Transverse colon (tissue), 4 donors: Measurements from ENCODE around the gene PRKCE. TPM values are rescaled to one million over a fixed set of nuclear protein-coding genes. Genes with fewer than 3 reads are reported as not detected.

Experiments used
- DNase-seq: peaks from one replicate; pipeline ENCODE4 v3.0.0-alpha.2; 2019
- H3K27ac ChIP-seq, 4 donors: fragments of 200-600 bp; sonication (generic); 2 replicates each; pipeline ENCODE4 v1.5.1; 2016 to 2018; ENCODE audit warnings: inconsistent platforms in 4 of 4
- H3K27me3 ChIP-seq: fragments of 200-600 bp; sonication (generic); 2 replicates; pipeline ENCODE4 v1.5.1; 2017; ENCODE audit warnings: inconsistent platforms
- H3K36me3 ChIP-seq, 4 donors: fragments of 200-600 bp; sonication (generic); 2 replicates each; pipeline ENCODE4 v1.5.1; 2017 to 2019; ENCODE audit warnings: inconsistent platforms in 4 of 4
- H3K4me1 ChIP-seq, 4 donors: fragments of 200-600 bp; sonication (generic); 2 replicates each; pipeline ENCODE4 v1.5.1; 2017 to 2020; ENCODE audit warnings: inconsistent platforms in 4 of 4
- H3K4me3 ChIP-seq, 4 donors: fragments of 200-600 bp; sonication (generic); 1 replicate in 1 of 4; 2 replicates in 3 of 4; pipeline versions ENCODE4 v1.5.1 to v1.6.1; 2017 to 2019; ENCODE audit warnings: inconsistent platforms in 4 of 4
- H3K9me3 ChIP-seq, 2 donors: fragments of 200-600 bp; sonication (generic); 2 replicates each; pipeline ENCODE4 v1.5.1; 2017 to 2019; ENCODE audit warnings: inconsistent platforms in 2 of 2
- EP300 ChIP-seq: sonication (generic); formaldehyde crosslinking; IDR thresholded peaks from one replicate; pipeline ENCODE4 v1.6.1; 2017; ENCODE audit warnings: antibody characterized with exemption, low read depth
- POLR2A ChIP-seq: fragments of 450-650 bp; IDR thresholded peaks from one replicate; pipeline ENCODE4 v1.6.1; 2016; ENCODE audit warnings: antibody characterized with exemption, mild to moderate bottlenecking, moderate library complexity
- POLR2AphosphoS5 ChIP-seq, 3 donors: sonication (generic); formaldehyde crosslinking; IDR thresholded peaks; one replicate each; pipeline ENCODE4 v1.6.1; 2016; ENCODE audit warnings: antibody characterized with exemption in 3 of 3
- WGBS, 2 donors: methylation state at CpG; one replicate each; pipeline ENCODE4 v1.1.5; 2018; ENCODE audit warnings: low coverage in 1 of 2; 5-methylcytosine and 5-hydroxymethylcytosine counted together
- in situ Hi-C, 4 donors: fragments of 200-750 bp; cut with MboI; loops; one replicate each; pipeline versions ENCODE4 v1.15.0 to v1.15.1; 2017; ENCODE audit warnings: low sequenced_read_pairs in 3 of 4, low pct_ligation_motif_present in 1 of 4, low pct_unique_long_range_greater_than_20kb in 1 of 4
- intact Hi-C: fragments of 100-400 bp; cut with DNase I; formaldehyde crosslinking; loops from one replicate; pipeline ENCODE4 v1.15.1; 2023; ENCODE audit warnings: low total_unique reads
- total RNA-seq, 4 donors: library from RNA; depleted of rRNA; stranded (reverse); fragments of >200 nt; gene quantifications; one replicate each; pipeline ENCODE4 v1.1.0, GENCODE V29; 2016
- TF ChIP-seq, protein P1 (sequence below), 5 experiments: fragments of 200-600 bp in 3 of 5; fragments of 450-650 bp in 2 of 5; sonication (generic) in 3 of 5; IDR thresholded peaks; 1 replicate in 2 of 5; 2 replicates in 3 of 5; pipeline ENCODE4 v1.5.1; 2016 to 2017; ENCODE audit warnings: antibody characterized with exemption in 5 of 5, inconsistent platforms in 3 of 5, mild to moderate bottlenecking in 2 of 5, moderate library complexity in 1 of 5

Gene PRKCE
- total RNA-seq, 4 donors from 2014 or later, result 8.6 to 20.6 (median 11.3) TPM

DNA sequence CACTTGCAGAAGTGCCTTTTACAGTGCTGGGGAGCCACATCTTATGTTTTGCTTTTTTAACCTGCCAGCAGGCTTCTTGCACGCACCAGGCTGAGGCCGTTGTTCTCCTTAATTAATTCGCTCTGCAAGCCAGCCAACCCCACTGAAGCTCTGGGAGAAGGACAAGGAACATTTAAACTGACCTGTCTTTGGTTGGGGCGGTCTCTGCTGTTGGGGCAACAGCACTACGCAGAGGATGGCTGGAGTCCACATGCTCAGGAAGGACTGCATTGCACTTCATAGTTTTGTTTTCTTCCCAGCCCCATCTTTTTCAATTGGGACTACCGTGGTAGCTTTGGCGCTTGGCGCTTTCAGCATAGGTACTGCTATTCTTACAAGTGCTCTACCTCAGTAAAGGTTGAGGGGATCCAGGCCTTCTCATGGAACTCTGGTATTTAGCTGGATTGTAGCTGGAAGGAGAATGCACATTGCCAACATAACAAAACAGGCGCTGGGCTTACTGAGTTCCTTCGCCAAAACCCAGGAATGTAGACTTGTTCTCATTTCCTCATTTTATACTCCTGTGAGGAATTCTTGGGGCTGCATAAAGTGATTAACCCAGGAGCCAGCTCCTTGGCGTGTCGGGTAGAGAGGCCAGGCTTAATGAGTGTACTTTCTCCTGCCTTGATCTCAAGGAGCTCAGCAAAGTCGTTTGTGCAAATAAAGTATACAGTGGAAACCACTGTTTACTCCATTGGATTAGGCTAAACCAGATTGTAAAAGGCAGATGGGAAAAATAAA is 146.2 kb downstream of the PRKCE start:
- no peak for DNase-seq
- TF ChIP-seq POLR2AphosphoS5 (IDR thresholded peaks at IDR 0.05), result no peak
- TF ChIP-seq, protein P1, sequence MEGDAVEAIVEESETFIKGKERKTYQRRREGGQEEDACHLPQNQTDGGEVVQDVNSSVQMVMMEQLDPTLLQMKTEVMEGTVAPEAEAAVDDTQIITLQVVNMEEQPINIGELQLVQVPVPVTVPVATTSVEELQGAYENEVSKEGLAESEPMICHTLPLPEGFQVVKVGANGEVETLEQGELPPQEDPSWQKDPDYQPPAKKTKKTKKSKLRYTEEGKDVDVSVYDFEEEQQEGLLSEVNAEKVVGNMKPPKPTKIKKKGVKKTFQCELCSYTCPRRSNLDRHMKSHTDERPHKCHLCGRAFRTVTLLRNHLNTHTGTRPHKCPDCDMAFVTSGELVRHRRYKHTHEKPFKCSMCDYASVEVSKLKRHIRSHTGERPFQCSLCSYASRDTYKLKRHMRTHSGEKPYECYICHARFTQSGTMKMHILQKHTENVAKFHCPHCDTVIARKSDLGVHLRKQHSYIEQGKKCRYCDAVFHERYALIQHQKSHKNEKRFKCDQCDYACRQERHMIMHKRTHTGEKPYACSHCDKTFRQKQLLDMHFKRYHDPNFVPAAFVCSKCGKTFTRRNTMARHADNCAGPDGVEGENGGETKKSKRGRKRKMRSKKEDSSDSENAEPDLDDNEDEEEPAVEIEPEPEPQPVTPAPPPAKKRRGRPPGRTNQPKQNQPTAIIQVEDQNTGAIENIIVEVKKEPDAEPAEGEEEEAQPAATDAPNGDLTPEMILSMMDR (IDR thresholded peaks at IDR 0.05), result no peak
- TF ChIP-seq POLR2A, result no peak
- TF ChIP-seq EP300, result no peak
- Histone ChIP-seq H3K27me3 (no peaks in the 10 kb centered on the region), H3K36me3 (no peaks in the 10 kb centered on the region), H3K4me3 (no peak overlapping the region), H3K4me1 (peaks cover 0 to 18% (median 8%) of the 10 kb centered on the region in 4 donors), H3K27ac (no peak overlapping the region), H3K9me3 (no peaks in the 10 kb centered on the region)
- WGBS, 2 donors, result 80 to 89% methylated on average over 3 to 13 of the region's 13 CpGs
- intact Hi-C loops (no loop called here), in situ Hi-C loops (no loop called here)

DNA sequence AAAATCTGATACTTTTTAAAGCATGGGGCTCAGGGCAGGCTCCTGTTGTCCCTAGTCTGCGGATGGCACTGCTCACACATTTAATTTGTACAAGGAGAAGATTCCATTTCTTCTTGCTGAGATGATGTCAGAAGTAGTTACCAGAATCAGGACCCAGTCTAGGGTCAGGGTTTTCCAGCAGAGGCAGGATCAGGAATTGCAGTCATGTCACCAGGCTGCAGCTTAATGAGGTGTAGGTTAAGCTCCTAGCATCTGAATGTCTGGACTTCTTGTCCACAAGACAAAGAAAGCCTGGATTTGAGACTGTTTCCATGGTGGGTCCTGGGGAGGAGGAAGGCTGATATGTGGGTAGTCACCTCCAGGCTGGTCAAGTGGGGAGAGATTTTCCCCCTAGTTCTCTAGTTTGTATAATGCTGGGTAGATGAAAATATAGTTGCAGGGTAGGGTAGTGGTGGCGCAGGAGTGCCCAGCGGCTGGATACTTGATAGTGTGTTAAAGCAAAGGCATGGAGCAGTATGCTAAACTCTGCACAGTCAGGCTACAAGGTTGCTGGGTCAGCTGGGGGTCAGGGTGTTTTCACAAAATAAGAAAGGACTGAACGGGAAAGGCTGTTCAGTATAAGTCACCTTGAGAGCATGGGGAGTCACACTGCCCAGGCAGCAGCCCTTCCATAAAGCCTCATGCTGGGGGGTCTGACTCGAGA is 148.4 kb downstream of the PRKCE start:
- 80 to 95% methylated on average over 2 to 4 of the region's 5 CpGs for WGBS, 2 donors
- Histone ChIP-seq H3K27ac (no peak overlapping the region), H3K9me3 (no peaks in the 10 kb centered on the region), H3K4me1 (peaks cover 0 to 9% (median 4%) of the 10 kb centered on the region in 4 donors), H3K36me3 (no peaks in the 10 kb centered on the region), H3K27me3 (no peaks in the 10 kb centered on the region), H3K4me3 (no peak overlapping the region)
- intact Hi-C loops, result no loop called here
- in situ Hi-C loops, result no loop called here
- no peak for TF ChIP-seq POLR2A
- TF ChIP-seq POLR2AphosphoS5 (IDR thresholded peaks at IDR 0.05), result no peak
- TF ChIP-seq, protein P1 (IDR thresholded peaks at IDR 0.05), result no peak
- TF ChIP-seq EP300, result no peak
- no peak for DNase-seq

- no peak overlapping the region for H3K27ac ChIP-seq
- H3K36me3 ChIP-seq, result no peaks in the 10 kb centered on the region
- no peaks in the 10 kb centered on the region for H3K9me3 ChIP-seq
- peaks cover 0 to 6% (median 2%) of the 10 kb centered on the region in 4 donors for H3K4me1 ChIP-seq
- 89 to 92% methylated on average over 8 of the region's 8 CpGs for WGBS, 2 donors
- H3K27me3 ChIP-seq, result no peaks in the 10 kb centered on the region
- H3K4me3 ChIP-seq, result no peak overlapping the region
- no peak for DNase-seq
- intact Hi-C loops (no loop called here), in situ Hi-C loops (no loop called here)
- TF ChIP-seq POLR2A (no peak), POLR2AphosphoS5 (IDR thresholded peaks at IDR 0.05) (no peak), EP300 (no peak)
- TF ChIP-seq, protein P1 (IDR thresholded peaks at IDR 0.05), result no peak
Measured at GRCh38 chr2:45802499-45803138, 151.1 kb downstream of the PRKCE start.
